DOHH2 (cell line): ENCODE data around the gene DMD.

Source experiments
- CTCF ChIP-seq: fragments of 200-600 bp; sonication (generic); IDR thresholded peaks from one replicate; pipeline ENCODE4 v1.5.1; 2014; ENCODE audit warnings: antibody characterized with exemption, mild to moderate bottlenecking, low read depth, low read length; ENCODE audit not compliant: poor library complexity, severe bottlenecking
- EZH2phosphoT487 ChIP-seq: fragments of 200-600 bp; sonication (generic); IDR thresholded peaks from 2 replicates; pipeline ENCODE4 v1.6.1; 2017; ENCODE audit warnings: borderline replicate concordance, mild to moderate bottlenecking, antibody characterized with exemption, low read length, moderate library complexity, mixed read lengths

GRCh38 chrX:31421441-31421840 lies 1789.9 kb downstream of the DMD start:
- TF ChIP-seq CTCF, result no peak
- TF ChIP-seq EZH2phosphoT487, result no peak
